ENCODE measurements around the gene PLSCR4.
A peak's percentile ranks its signal among the peaks of the same experiment; 100 is the strongest.
"Not testable (repeated sequence)": the region's sequence is repeated elsewhere in the genome, so short reads cannot be mapped to it uniquely, and the experiment has no call there.

The PLSCR4 gene

GRCh38 chr3:146271180-146271579, 20.3 kb upstream of the PLSCR4 start:
- Histone ChIP-seq H3K4me3 (ENCODE audit: low read depth in 1 of 2, low read length in 2 of 2) (no peak overlapping the region), H3K4me1 (ENCODE audit: insufficient read depth, low read length) (peaks cover 14% of the 10 kb centered on the region), H3K27ac (ENCODE audit: low read depth, low read length) (no peak overlapping the region), H3K36me3 (ENCODE audit: insufficient read depth, low read length) (no peaks in the 10 kb centered on the region), H3K9me3 (ENCODE audit: low read length) (no peaks in the 10 kb centered on the region), H3K27me3 (ENCODE audit: control insufficient read depth in 1 of 2, insufficient read depth in 2 of 2, low read length in 2 of 2) (no peaks in the 10 kb centered on the region), H3K9ac (ENCODE audit: low read length) (no peak overlapping the region)

- Histone ChIP-seq H3K9ac (ENCODE audit: low read length) (no peak overlapping the region), H3K4me1 (ENCODE audit: insufficient read depth, low read length) (peaks cover 4% of the 10 kb centered on the region), H3K27me3 (ENCODE audit: control insufficient read depth in 1 of 2, insufficient read depth in 2 of 2, low read length in 2 of 2) (no peaks in the 10 kb centered on the region), H3K36me3 (ENCODE audit: insufficient read depth, low read length) (no peaks in the 10 kb centered on the region), H3K9me3 (ENCODE audit: low read length) (no peaks in the 10 kb centered on the region), H3K4me3 (ENCODE audit: low read depth in 1 of 2, low read length in 2 of 2) (no peak overlapping the region), H3K27ac (ENCODE audit: low read depth, low read length) (no peak overlapping the region)
These were observed 18.4 kb upstream of the PLSCR4 start for GRCh38 chr3:146269271-146269670.

DNA sequence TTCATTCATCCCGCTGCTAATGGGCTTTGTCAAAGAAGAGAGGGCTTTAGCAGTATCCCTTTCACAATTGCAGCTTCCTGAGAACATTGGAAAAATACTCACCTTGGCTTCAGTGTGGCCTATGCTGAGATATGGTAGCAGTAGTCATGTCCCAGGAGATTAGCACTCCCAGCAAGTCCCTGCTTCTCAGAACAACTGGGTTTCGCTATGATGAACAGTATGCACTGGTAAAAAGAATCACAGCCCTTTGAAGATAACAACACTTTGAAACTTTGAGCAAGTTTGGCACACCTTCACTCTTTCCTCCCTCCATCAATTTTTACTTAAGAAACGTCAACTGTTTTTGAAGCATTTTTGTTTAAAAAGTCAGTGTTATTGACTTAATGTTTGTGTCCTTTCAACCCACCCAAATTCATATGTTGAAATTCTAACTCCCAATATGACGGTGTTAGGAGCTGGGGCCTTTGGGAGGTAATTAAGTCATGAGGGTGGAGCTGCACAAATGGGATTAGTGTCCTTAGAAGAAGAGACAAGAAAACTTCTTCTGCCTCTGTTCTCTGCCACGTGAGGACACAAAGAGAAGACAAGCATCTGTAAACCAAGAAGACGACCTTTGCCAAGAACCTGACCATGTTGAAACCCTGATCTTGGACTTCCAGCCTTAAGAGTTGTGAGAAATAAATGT, 17.8 kb upstream of the PLSCR4 start:
- H3K36me3 ChIP-seq (ENCODE audit: insufficient read depth, low read length), result no peaks in the 10 kb centered on the region
- no peak overlapping the region for H3K4me3 ChIP-seq (ENCODE audit: low read depth in 1 of 2, low read length in 2 of 2)
- no peaks in the 10 kb centered on the region for H3K27me3 ChIP-seq (ENCODE audit: control insufficient read depth in 1 of 2, insufficient read depth in 2 of 2, low read length in 2 of 2)
- no peak overlapping the region for H3K9ac ChIP-seq (ENCODE audit: low read length)
- H3K9me3 ChIP-seq (ENCODE audit: low read length), result no peaks in the 10 kb centered on the region
- no peak overlapping the region for H3K27ac ChIP-seq (ENCODE audit: low read depth, low read length)
- H3K4me1 ChIP-seq (ENCODE audit: insufficient read depth, low read length), result no peaks in the 10 kb centered on the region

GRCh38 chr3:146265720-146266119, 14.8 kb upstream of the PLSCR4 start:
- Histone ChIP-seq H3K36me3 (ENCODE audit: insufficient read depth, low read length) (no peaks in the 10 kb centered on the region), H3K27ac (ENCODE audit: low read depth, low read length) (no peak overlapping the region), H3K27me3 (ENCODE audit: control insufficient read depth in 1 of 2, insufficient read depth in 2 of 2, low read length in 2 of 2) (no peaks in the 10 kb centered on the region), H3K9ac (ENCODE audit: low read length) (no peak overlapping the region), H3K4me1 (ENCODE audit: insufficient read depth, low read length) (no peaks in the 10 kb centered on the region), H3K4me3 (ENCODE audit: low read depth in 1 of 2, low read length in 2 of 2) (no peak overlapping the region), H3K9me3 (ENCODE audit: low read length) (no peaks in the 10 kb centered on the region)

DNA sequence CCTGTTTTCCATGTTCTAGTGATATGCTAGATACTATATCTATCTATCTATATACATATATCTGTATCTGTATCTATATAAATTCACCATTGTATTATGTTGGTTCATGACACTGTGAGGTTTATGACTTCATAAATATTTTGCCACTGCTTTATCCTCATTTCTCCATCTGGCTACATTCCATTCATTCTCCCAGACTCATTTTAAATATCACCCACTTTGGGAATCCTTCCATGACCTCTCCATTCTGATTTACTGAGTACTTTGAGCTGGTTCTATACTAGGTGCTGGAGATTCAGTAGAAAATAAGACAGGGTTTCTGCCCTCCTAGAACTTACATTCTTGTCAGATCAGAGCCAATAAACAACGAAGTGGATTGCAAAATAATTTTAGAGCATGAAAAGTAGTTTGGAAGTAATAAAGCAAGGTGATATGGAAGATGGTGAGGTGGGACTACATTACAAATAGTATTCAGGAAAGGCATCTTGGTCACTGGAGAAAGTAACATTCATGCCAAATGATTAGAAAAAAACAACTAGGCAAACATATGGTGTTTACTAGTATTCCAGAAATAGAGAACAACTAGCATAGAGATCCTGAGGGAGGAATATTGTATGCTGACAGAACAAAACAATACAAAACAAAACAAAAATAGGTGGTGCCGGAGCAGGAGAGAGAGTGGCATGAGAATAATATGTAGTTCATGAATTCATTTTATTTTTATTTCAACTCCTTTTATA, 11.6 kb upstream of the PLSCR4 start:
- H3K27me3 ChIP-seq (ENCODE audit: control insufficient read depth in 1 of 2, insufficient read depth in 2 of 2, low read length in 2 of 2), result no peaks in the 10 kb centered on the region
- no peak overlapping the region for H3K4me3 ChIP-seq (ENCODE audit: low read depth in 1 of 2, low read length in 2 of 2)
- H3K36me3 ChIP-seq (ENCODE audit: insufficient read depth, low read length), result no peaks in the 10 kb centered on the region
- no peak overlapping the region for H3K9ac ChIP-seq (ENCODE audit: low read length)
- H3K27ac ChIP-seq (ENCODE audit: low read depth, low read length), result no peak overlapping the region
- no peaks in the 10 kb centered on the region for H3K4me1 ChIP-seq (ENCODE audit: insufficient read depth, low read length)
- H3K9me3 ChIP-seq (ENCODE audit: low read length), result no peaks in the 10 kb centered on the region

- Histone ChIP-seq H3K36me3 (ENCODE audit: insufficient read depth, low read length) (no peaks in the 10 kb centered on the region), H3K9me3 (ENCODE audit: low read length) (no peaks in the 10 kb centered on the region), H3K4me3 (ENCODE audit: low read depth in 1 of 2, low read length in 2 of 2) (no peak overlapping the region), H3K27ac (ENCODE audit: low read depth, low read length) (no peak overlapping the region), H3K27me3 (ENCODE audit: control insufficient read depth in 1 of 2, insufficient read depth in 2 of 2, low read length in 2 of 2) (no peaks in the 10 kb centered on the region), H3K4me1 (ENCODE audit: insufficient read depth, low read length) (no peaks in the 10 kb centered on the region), H3K9ac (ENCODE audit: low read length) (no peak overlapping the region)
These were observed 9.1 kb upstream of the PLSCR4 start for GRCh38 chr3:146259880-146260589.

DNA sequence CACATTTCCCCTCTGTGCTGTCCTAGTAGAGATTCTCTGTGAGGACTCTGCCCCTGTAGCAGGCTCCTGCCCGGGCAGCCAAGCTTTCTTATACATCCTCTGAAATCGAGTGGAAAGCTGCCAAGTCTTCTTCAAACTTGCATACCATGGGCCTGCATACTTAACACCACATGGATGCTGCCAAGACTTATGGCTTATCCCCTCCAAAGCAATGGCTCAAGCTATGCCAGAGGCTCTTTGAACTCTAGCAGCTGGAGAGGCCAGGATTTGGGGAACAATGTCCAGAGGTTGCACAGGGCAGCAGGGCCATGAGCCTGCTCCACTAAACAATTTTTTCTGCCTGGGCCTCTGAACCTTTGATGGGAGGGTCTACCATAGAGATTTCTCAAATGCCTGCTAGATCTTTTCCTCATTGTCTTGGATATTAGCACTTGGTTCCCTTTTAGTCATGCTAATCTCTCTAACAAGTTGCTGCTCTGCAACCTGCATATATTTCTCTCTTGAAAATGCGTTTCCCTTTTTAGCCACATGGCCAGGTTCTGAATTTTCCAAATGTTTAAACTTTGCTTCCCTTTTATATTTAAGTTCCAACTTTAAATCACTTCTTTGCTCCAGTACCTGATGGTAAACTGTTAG, 6.1 kb upstream of the PLSCR4 start:
- Histone ChIP-seq H3K9me3 (ENCODE audit: low read length) (no peaks in the 10 kb centered on the region), H3K36me3 (ENCODE audit: insufficient read depth, low read length) (no peaks in the 10 kb centered on the region)

GRCh38 chr3:146252445-146252844, 1.5 kb upstream of the PLSCR4 start:
- peak overlapping the region; percentile 95 for H3K27ac ChIP-seq (ENCODE audit: low read depth, low read length)
- H3K4me1 ChIP-seq (ENCODE audit: insufficient read depth, low read length), result peaks cover 11% of the 10 kb centered on the region

More for the DNA sequence above, 6.1 kb upstream of the PLSCR4 start:
- Histone ChIP-seq H3K4me1 (ENCODE audit: insufficient read depth, low read length) (no peaks in the 10 kb centered on the region), H3K4me3 (ENCODE audit: low read depth in 1 of 2, low read length in 2 of 2) (no peak overlapping the region), H3K27ac (ENCODE audit: low read depth, low read length) (no peak overlapping the region), H3K27me3 (ENCODE audit: control insufficient read depth in 1 of 2, insufficient read depth in 2 of 2, low read length in 2 of 2) (no peaks in the 10 kb centered on the region), H3K9ac (ENCODE audit: low read length) (no peak overlapping the region)

GRCh38 chr3:146249921-146250320, 984 bp downstream of the PLSCR4 start:
- peaks cover 17% of the 10 kb centered on the region for H3K4me1 ChIP-seq (ENCODE audit: insufficient read depth, low read length)
- H3K27me3 ChIP-seq (ENCODE audit: control insufficient read depth in 1 of 2, insufficient read depth in 2 of 2, low read length in 2 of 2), result no peaks in the 10 kb centered on the region
- H3K36me3 ChIP-seq (ENCODE audit: insufficient read depth, low read length), result no peaks in the 10 kb centered on the region
- H3K4me3 ChIP-seq (ENCODE audit: low read depth in 1 of 2, low read length in 2 of 2), result peak overlapping the region; percentile 73 to 76
- H3K9me3 ChIP-seq (ENCODE audit: low read length), result no peaks in the 10 kb centered on the region
- H3K9ac ChIP-seq (ENCODE audit: low read length), result peak overlapping the region; percentile 49
- peak overlapping the region; percentile 95 for H3K27ac ChIP-seq (ENCODE audit: low read depth, low read length)

More at GRCh38 chr3:146252445-146252844, 1.5 kb upstream of the PLSCR4 start:
- H3K36me3 ChIP-seq (ENCODE audit: insufficient read depth, low read length); H3K4me3 ChIP-seq (ENCODE audit: low read depth in 1 of 2, low read length in 2 of 2); H3K9me3 ChIP-seq (ENCODE audit: low read length); H3K27me3 ChIP-seq (ENCODE audit: control insufficient read depth in 1 of 2, insufficient read depth in 2 of 2, low read length in 2 of 2); H3K9ac ChIP-seq (ENCODE audit: low read length): not testable (repeated sequence)

GRCh38 chr3:146247911-146248310, 3.0 kb downstream of the PLSCR4 start:
- no peak overlapping the region for H3K9ac ChIP-seq (ENCODE audit: low read length)
- H3K27ac ChIP-seq (ENCODE audit: low read depth, low read length), result no peak overlapping the region
- peaks cover 17% of the 10 kb centered on the region for H3K4me1 ChIP-seq (ENCODE audit: insufficient read depth, low read length)
- H3K4me3 ChIP-seq (ENCODE audit: low read depth in 1 of 2, low read length in 2 of 2), result no peak overlapping the region
- H3K9me3 ChIP-seq (ENCODE audit: low read length), result no peaks in the 10 kb centered on the region
- no peaks in the 10 kb centered on the region for H3K36me3 ChIP-seq (ENCODE audit: insufficient read depth, low read length)
- no peaks in the 10 kb centered on the region for H3K27me3 ChIP-seq (ENCODE audit: control insufficient read depth in 1 of 2, insufficient read depth in 2 of 2, low read length in 2 of 2)

- Histone ChIP-seq H3K27me3 (ENCODE audit: control insufficient read depth in 1 of 2, insufficient read depth in 2 of 2, low read length in 2 of 2) (no peaks in the 10 kb centered on the region), H3K4me3 (ENCODE audit: low read depth in 1 of 2, low read length in 2 of 2) (no peak overlapping the region), H3K9ac (ENCODE audit: low read length) (no peak overlapping the region), H3K4me1 (ENCODE audit: insufficient read depth, low read length) (peaks cover 17% of the 10 kb centered on the region), H3K9me3 (ENCODE audit: low read length) (no peaks in the 10 kb centered on the region), H3K27ac (ENCODE audit: low read depth, low read length) (no peak overlapping the region), H3K36me3 (ENCODE audit: insufficient read depth, low read length) (no peaks in the 10 kb centered on the region)
These were observed 4.4 kb downstream of the PLSCR4 start for GRCh38 chr3:146246526-146246925.
